HG03565 (cell line): Measurements from ENCODE around the gene TCP11.

Experiments
- ATAC-seq: cut with Tn5 transposase; IDR thresholded peaks from one replicate; pipeline ENCODE4 v1.9.1; 2021; ENCODE audit warnings: mild to moderate bottlenecking, moderate library complexity; ENCODE audit not compliant: unreplicated experiment

TCP11 gene

GRCh38 chr6:35141007-35141655 is at the start of gene TCP11:
Gene TCP11 (minus strand): TSS chr6:35141339. CDS start chr6:35140870, 469 bp downstream.
- ATAC-seq, result no peak

DNA sequence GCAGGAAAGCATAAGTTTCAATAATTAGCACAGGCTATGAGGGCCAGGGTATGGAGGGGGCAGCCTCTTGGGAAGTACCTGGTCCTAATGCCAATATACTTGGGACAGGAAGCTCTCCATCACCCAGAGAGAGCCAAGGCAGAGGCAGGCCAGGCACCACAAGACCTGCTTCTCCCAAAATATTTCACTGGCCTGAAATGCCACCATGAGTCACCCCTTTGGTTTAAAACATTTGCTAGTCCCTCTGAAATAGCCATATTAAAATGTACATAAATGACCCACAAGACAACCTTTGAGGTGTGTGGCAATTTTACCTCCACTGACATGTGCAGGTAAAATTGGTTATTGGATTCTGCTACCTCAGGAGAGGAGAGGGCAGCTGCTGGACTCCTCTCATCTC is 49.2 kb upstream of the TCP11 start:
- ATAC-seq, result no peak

DNA sequence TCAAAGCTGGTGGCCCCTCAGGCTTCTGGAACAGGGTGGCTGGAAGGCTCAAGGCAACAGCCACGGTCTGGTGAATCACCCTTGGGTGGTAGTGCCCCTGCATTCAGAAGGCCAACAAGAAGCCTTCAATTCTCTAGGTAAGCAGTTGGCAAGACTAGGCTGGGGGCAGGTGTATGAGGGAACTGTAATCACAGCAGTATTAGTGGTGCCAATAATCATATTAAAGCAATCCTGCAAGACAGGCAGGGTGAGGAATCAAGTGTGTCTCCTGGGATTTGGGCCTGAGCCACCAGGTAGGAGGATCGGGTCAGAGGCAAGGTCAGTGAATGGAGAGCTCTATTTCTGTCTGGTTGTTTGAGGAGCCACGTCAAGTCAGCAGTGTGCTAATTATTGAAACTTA is 47.7 kb upstream of the TCP11 start:
- no peak for ATAC-seq

- ATAC-seq, result no peak
Measured at GRCh38 chr6:35186571-35186970, 45.4 kb upstream of the TCP11 start.

- no peak for ATAC-seq
Measured at GRCh38 chr6:35185971-35186370, 44.8 kb upstream of the TCP11 start.

GRCh38 chr6:35185302-35185681 is 44.2 kb upstream of the TCP11 start:
- ATAC-seq, result no peak

- no peak for ATAC-seq
Measured at GRCh38 chr6:35184580-35185301, 43.6 kb upstream of the TCP11 start.

DNA sequence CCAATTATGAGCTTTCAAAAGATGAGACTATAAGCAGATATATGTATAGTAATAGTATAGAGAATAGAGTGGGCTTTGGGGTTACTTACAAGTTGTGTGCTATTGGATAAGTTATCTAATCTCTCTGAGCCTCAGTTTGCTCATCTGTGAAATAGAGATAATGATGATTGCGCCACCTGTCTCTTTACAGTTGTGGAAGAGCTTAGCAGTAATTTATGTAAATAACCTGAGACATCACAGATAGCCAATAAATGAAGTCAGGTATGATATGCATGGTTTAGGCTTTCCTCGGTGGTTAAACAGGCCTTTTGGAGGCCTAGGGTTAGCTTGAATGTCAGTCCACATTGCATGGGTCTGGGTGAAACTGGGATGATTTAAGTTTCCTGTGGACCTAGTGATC is 42.8 kb upstream of the TCP11 start:
- no peak for ATAC-seq

- no peak for ATAC-seq
Measured at GRCh38 chr6:35183281-35183680, 42.1 kb upstream of the TCP11 start.

DNA sequence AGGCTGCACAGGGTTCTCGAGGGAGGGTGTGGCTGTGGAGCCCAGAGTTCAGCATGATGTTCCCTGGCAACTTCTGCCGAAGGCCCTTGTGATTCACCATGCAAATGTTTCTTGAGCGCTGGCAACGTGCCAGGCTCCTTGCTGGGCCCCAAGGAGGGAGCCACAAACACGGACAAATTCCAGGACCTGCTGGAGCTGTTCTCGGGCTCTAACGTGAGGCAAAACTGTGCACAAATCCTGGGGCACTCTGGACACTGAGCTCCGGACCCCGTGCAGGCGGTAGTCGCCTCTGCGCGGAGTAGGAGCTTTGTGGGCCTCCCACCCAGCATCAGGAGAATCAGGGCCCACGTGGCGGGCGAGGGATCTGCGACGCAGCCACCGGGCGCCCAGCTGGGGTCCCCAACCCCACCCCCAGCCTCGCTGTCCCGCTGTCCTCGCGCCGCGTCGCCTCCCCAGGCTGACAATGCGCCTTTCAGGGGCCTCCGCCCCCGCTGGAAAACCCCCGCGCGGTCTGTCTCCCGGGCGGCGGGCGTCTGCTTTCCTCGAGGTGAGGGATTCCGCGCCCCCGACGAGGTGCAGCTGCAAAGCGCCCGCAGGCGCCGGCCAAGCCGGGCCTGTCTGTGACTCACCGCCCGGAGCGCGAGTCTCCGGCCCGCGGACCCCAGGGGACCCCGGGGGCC is 40.9 kb upstream of the TCP11 start:
- no peak for ATAC-seq

GRCh38 chr6:35181308-35181932 is 40.3 kb upstream of the TCP11 start:
- ATAC-seq, result no peak

DNA sequence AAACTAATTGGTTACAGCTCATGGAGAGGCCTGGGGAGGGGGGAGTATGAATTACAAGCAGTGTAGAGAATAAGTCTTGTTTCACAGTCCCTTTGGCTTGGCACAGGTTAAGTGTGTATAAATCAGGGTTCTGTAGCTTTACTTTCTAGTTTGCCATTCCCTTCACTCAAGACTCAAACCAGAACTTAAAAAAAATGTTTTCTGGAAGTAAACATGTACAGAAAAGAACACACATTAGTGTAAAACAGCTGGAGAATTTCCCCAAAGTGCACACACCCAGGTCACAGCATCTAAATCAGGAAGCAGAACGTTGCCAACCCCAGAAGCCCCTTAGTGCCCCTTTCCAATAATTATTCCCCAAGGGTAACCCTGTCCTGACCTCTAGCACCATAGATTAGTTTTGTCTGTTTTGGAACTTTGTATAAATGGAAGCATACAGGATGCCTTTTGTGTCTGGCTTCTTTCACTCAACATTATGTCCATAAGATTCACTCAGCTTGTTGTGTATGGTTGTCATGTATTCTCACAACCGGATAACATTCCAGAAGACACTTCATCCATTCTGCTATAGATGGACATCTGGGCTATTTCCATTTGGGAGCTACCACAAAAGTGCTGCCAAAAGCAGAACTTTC is 38.9 kb upstream of the TCP11 start:
- ATAC-seq, result no peak

DNA sequence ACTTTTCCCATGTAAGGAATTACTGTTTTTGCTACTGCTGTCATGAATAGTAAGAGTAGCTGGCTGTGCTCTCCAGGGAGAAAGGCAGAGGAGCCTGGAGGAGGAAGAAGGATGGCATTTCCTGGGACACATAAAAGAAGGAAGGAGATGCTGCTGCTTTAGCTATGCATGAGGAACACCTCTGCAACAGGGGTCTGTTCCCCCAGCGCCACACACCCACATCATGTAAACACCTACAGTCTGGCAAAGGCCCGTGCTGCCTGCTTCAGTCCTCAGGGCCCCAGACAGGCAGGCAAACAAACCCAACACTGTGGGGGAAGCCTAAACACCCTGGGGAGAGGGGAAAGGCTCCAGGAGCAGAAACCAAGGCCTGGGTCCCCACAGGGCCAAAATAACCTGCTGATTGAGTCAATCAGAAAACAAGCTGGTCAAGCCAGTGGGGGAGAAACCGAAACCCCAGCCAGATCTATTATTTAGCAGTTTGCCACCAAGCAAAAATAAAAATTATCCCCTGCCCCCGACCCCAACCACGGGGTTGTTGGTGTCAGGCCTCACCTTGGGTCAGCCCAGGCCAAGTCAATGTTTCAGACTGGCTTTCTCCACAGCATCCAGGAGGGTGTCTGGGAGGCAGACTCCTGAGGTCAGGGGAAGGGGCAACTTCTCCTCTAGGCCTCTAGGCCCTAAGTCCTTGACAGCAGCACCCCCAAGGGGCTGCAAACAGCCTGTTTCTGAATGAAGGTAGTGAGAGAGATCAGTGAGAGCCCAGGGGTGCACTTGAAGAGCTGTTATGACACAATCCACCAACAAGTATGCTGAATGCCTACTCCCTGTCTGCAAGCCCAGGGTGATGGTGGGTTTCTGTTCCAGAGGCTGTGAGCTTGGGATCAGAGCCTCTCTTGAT is 38.0 kb upstream of the TCP11 start:
- ATAC-seq, result no peak

DNA sequence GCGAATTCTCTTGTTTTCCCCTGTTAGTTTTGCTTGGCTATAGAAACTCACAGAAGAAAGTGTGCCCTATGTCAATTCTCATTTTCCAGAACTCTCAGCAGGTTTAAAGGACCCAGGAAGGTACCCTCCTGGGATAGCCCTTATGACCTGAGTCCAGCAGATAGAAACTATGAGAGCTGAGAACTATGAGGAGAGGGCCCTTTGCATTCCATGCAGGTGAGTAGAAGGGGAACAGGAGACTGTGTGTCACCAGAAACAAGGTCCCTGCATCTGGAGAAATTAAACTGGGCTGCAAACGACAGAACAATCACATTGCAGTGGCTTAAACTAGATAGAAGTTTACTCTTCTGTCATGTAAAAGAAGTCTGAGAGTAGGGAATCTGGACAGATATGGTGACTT is 36.9 kb upstream of the TCP11 start:
- no peak for ATAC-seq

DNA sequence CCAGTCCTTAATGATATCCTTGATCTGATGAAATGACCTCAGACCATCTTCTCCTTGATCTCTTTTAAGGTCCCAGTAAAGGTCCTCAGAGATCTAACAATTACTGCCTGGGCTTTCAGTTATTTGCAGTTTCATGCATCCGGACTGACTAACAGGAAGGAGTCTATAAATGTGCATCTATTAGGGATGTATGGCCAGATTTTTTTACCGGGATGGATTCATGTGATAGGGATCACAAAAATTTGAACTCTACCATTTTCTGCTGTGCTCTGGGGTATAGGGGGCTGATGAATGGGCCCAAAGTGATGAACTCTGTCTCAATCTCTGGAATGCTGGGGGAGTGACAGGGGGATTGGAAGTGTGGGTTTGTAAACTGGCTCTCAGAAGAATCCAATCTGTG is 36.5 kb upstream of the TCP11 start:
- ATAC-seq, result no peak

- no peak for ATAC-seq
Measured at GRCh38 chr6:35177157-35177556, 36.0 kb upstream of the TCP11 start.

DNA sequence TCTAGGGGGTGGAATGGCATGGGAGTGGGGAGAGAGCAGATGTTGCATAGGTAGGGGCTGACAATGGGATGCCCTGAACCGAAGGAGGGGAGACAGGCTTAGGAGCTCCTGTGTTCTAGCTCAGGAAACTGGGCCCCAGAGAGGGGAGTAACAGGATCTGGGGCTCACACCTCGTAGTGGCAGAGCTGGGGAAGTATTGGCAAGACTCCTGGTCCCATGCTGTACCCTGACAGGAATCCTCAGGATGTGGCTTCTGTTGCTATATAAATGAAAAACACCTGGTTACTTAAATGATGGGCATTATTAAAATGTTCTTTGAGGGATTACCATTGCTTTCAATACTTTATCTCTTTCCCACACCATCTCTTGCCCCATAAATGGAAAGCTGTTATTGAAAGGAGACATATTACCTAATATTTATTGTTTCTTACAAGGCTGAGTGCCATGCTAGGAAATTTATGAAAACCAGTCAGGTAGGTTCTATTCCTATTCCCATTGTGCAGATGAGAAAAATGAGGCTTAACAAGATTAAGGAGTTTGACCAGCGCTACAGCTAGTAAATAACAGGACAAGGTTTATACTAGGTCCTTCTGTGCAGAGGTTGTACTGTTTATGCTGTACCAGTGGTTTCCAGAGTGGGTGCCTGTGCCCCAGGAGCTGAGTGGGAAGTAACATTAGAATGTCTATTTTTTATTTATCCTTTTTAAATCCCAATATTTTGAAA is 35.3 kb upstream of the TCP11 start:
- no peak for ATAC-seq

DNA sequence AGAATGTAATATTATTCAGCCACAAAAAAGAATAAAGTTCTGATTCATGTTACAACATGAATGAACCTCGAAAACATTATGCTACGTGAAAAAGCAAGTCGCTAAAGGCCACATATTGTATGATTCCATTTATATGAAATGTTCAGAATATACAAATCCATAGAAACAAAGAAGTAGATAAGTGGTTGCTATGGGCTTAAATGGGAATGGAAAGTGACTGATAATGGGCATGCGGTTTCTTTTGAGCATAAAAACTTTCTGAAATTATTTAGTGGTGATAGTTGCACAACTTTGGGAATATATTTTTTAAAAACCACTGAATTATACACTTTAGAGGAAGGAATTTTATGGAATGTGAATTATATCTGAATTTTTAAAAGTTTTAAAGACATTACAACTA is 33.4 kb upstream of the TCP11 start:
- ATAC-seq, result no peak

DNA sequence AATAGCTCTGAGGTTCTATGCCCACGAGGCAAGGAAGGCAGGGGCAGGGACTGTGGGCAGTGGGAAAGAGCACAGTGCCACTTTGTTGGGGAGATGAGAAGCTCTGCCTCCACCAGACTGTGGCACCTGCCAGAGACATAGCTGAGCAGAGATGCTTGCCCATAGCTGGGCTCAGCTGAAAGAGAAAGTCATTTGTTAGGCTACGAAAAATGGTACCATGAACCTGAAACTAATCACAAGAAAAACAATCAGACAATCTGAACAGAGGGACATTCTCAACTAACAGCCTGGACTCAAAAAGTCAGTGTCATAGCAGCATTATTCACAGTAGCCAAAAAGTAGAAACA is 32.9 kb upstream of the TCP11 start:
- no peak for ATAC-seq
